Measurements from ENCODE around the gene LHX3. TPM values are rescaled to one million over a fixed set of nuclear protein-coding genes. Genes with fewer than 3 reads are reported as not detected.

LHX3 gene
- total RNA-seq, 1 donor from 2014 or later: not detected

DNA sequence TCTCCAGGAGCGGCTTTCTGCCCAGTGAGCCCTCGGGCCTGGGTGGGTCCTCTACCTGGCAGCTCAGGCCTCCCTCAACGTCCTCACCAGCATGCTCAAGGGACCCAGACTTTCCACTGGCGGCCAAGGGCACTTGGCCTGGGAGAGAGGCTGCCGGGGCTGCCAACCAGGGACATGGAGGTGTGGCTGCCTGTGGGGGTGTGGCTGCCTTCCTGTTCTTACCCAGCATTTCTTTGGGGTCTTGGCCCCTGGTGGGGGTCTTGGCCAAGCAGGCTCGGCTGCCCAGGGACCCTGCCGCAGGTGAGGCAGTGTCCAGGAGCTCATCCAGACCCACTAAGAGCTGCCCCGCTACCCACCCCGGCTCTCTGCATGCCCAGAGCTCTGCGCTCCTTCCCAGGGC, 47.9 kb upstream of the LHX3 start:
- Histone ChIP-seq H3K9ac (ENCODE audit: low read length) (no peak overlapping the region), H3K9me3 (ENCODE audit: insufficient read depth, low read depth, low read length) (no peaks in the 10 kb centered on the region), H3K4me3 (ENCODE audit: insufficient read depth, low read depth, low read length) (no peak overlapping the region), H3K36me3 (ENCODE audit: insufficient read depth, low read length) (no peaks in the 10 kb centered on the region), H3K27me3 (ENCODE audit: insufficient read depth, low read length) (peaks cover 6% of the 10 kb centered on the region), H4K20me1 (ENCODE audit: insufficient read depth, low read length) (no peaks in the 10 kb centered on the region), H2AFZ (ENCODE audit: low read depth, low read length) (no peak overlapping the region), H3K4me2 (ENCODE audit: low read length) (no peak overlapping the region), H3K79me2 (ENCODE audit: insufficient read depth, low read length) (no peaks in the 10 kb centered on the region), H3K4me1 (ENCODE audit: insufficient read depth, low read length) (peaks cover 9% of the 10 kb centered on the region), H3K27ac (ENCODE audit: low read depth, low read length) (no peak overlapping the region)
- peaks cover 3% of the 10 kb centered on the region for H3K4me1 Mint-ChIP-seq (ENCODE audit: low read depth, unreplicated experiment)
- DNase-seq (ENCODE audit: low read depth) (no peak), FAIRE-seq (no peak)
- H3K9me3 Mint-ChIP-seq (ENCODE audit: unreplicated experiment): no peaks in the 10 kb centered on the region
- H3K36me3 Mint-ChIP-seq (ENCODE audit: low read depth, unreplicated experiment): no peaks in the 10 kb centered on the region
- TF ChIP-seq EZH2 (IDR thresholded peaks at IDR 0.05; ENCODE audit: insufficient read depth, low read length): no peak
- TF ChIP-seq, protein P1, sequence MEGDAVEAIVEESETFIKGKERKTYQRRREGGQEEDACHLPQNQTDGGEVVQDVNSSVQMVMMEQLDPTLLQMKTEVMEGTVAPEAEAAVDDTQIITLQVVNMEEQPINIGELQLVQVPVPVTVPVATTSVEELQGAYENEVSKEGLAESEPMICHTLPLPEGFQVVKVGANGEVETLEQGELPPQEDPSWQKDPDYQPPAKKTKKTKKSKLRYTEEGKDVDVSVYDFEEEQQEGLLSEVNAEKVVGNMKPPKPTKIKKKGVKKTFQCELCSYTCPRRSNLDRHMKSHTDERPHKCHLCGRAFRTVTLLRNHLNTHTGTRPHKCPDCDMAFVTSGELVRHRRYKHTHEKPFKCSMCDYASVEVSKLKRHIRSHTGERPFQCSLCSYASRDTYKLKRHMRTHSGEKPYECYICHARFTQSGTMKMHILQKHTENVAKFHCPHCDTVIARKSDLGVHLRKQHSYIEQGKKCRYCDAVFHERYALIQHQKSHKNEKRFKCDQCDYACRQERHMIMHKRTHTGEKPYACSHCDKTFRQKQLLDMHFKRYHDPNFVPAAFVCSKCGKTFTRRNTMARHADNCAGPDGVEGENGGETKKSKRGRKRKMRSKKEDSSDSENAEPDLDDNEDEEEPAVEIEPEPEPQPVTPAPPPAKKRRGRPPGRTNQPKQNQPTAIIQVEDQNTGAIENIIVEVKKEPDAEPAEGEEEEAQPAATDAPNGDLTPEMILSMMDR (IDR thresholded peaks at IDR 0.05; ENCODE audit: insufficient read depth, low read depth, low read length): no peak
- H3K4me3 Mint-ChIP-seq (ENCODE audit: unreplicated experiment): no peak overlapping the region
- no peak overlapping the region for H3K27ac Mint-ChIP-seq (ENCODE audit: unreplicated experiment)
- H3K27me3 Mint-ChIP-seq (ENCODE audit: low read depth, unreplicated experiment): peaks cover 14% of the 10 kb centered on the region

GRCh38 chr9:136252281-136252680, 47.4 kb upstream of the LHX3 start:
- no peak overlapping the region for H3K4me3 Mint-ChIP-seq (ENCODE audit: unreplicated experiment)
- peaks cover 9% of the 10 kb centered on the region for H3K4me1 ChIP-seq (ENCODE audit: insufficient read depth, low read length)
- TF ChIP-seq EZH2 (IDR thresholded peaks at IDR 0.05; ENCODE audit: insufficient read depth, low read length): no peak
- TF ChIP-seq, protein P1 (IDR thresholded peaks at IDR 0.05; ENCODE audit: insufficient read depth, low read depth, low read length): no peak
- H3K36me3 ChIP-seq (ENCODE audit: insufficient read depth, low read length): no peaks in the 10 kb centered on the region
- no peak overlapping the region for H3K27ac ChIP-seq (ENCODE audit: low read depth, low read length)
- no peaks in the 10 kb centered on the region for H3K79me2 ChIP-seq (ENCODE audit: insufficient read depth, low read length)
- H3K9me3 ChIP-seq (ENCODE audit: insufficient read depth, low read depth, low read length): no peaks in the 10 kb centered on the region
- FAIRE-seq (no peak), DNase-seq (ENCODE audit: low read depth) (no peak)
- no peak overlapping the region for H3K4me3 ChIP-seq (ENCODE audit: insufficient read depth, low read depth, low read length)
- no peak overlapping the region for H3K27ac Mint-ChIP-seq (ENCODE audit: unreplicated experiment)
- peaks cover 6% of the 10 kb centered on the region for H3K27me3 ChIP-seq (ENCODE audit: insufficient read depth, low read length)
- peaks cover 3% of the 10 kb centered on the region for H3K4me1 Mint-ChIP-seq (ENCODE audit: low read depth, unreplicated experiment)
- H3K4me2 ChIP-seq (ENCODE audit: low read length): no peak overlapping the region
- H3K36me3 Mint-ChIP-seq (ENCODE audit: low read depth, unreplicated experiment): no peaks in the 10 kb centered on the region
- H4K20me1 ChIP-seq (ENCODE audit: insufficient read depth, low read length): no peaks in the 10 kb centered on the region
- no peak overlapping the region for H2AFZ ChIP-seq (ENCODE audit: low read depth, low read length)
- no peak overlapping the region for H3K9ac ChIP-seq (ENCODE audit: low read length)
- no peaks in the 10 kb centered on the region for H3K9me3 Mint-ChIP-seq (ENCODE audit: unreplicated experiment)
- H3K27me3 Mint-ChIP-seq (ENCODE audit: low read depth, unreplicated experiment): peaks cover 20% of the 10 kb centered on the region

DNA sequence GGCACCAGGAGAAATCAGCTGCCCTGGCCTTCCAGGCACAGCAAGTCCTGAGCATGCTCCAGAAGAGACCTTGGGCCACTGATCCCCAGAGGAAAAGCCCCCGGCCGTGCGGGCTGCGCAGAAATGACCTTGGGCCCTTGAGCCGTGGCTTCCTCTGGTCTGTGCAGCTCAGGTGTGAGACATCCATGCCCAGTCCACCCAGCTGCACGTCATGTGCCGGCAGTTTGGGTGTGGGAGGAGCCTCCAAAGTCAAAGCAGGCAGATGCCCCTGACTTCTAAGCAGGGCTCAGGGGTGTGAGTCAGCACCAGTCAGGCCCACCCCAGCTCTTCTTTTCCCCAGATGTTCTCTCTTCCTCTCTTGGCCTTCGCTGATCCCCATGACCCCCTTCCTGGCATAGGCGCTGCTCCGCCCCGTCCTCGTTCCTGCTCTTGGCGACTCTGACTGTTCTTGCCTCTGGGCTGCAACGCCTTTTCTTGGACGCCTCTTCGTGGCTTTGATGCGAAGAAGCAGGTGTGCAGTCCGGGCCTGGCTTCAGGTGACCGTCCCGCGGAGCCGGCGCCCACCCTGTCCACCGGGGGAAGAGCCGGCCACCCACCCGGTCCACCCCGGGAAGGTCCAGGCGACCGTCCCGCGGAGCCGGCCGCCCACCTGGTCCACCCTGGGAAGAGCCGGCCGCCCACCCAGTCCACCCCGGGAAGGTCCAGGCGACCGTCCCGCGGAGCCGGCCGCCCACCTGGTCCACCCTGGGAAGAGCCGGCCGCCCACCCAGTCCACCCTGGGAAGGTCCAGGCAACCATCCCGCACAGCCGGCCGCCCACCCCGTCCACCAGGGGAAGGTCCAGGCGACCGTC, 46.6 kb upstream of the LHX3 start:
- no peak overlapping the region for H3K9ac ChIP-seq (ENCODE audit: low read length)
- H3K4me1 Mint-ChIP-seq (ENCODE audit: low read depth, unreplicated experiment): peaks cover 3% of the 10 kb centered on the region
- no peaks in the 10 kb centered on the region for H3K36me3 ChIP-seq (ENCODE audit: insufficient read depth, low read length)
- H3K4me3 Mint-ChIP-seq (ENCODE audit: unreplicated experiment): no peak overlapping the region
- FAIRE-seq (no peak), DNase-seq (ENCODE audit: low read depth) (no peak)
- no peak overlapping the region for H3K27ac ChIP-seq (ENCODE audit: low read depth, low read length)
- H3K4me2 ChIP-seq (ENCODE audit: low read length): no peak overlapping the region
- H2AFZ ChIP-seq (ENCODE audit: low read depth, low read length): no peak overlapping the region
- peaks cover 9% of the 10 kb centered on the region for H3K4me1 ChIP-seq (ENCODE audit: insufficient read depth, low read length)
- H3K27ac Mint-ChIP-seq (ENCODE audit: unreplicated experiment): no peak overlapping the region
- H3K9me3 Mint-ChIP-seq (ENCODE audit: unreplicated experiment): no peaks in the 10 kb centered on the region
- H3K27me3 Mint-ChIP-seq (ENCODE audit: low read depth, unreplicated experiment): peaks cover 25% of the 10 kb centered on the region
- peaks cover 12% of the 10 kb centered on the region for H3K27me3 ChIP-seq (ENCODE audit: insufficient read depth, low read length)
- no peak overlapping the region for H3K4me3 ChIP-seq (ENCODE audit: insufficient read depth, low read depth, low read length)
- TF ChIP-seq, protein P1 (IDR thresholded peaks at IDR 0.05; ENCODE audit: insufficient read depth, low read depth, low read length): no peak
- TF ChIP-seq EZH2 (IDR thresholded peaks at IDR 0.05; ENCODE audit: insufficient read depth, low read length): no peak
- H3K36me3 Mint-ChIP-seq (ENCODE audit: low read depth, unreplicated experiment): no peaks in the 10 kb centered on the region
- no peaks in the 10 kb centered on the region for H3K79me2 ChIP-seq (ENCODE audit: insufficient read depth, low read length)
- no peaks in the 10 kb centered on the region for H3K9me3 ChIP-seq (ENCODE audit: insufficient read depth, low read depth, low read length)
- H4K20me1 ChIP-seq (ENCODE audit: insufficient read depth, low read length): no peaks in the 10 kb centered on the region
